DMS53 treated with DMSO at 0.1 percent for 48 hours (cell line): Measurements from ENCODE around the gene TSC2.
"Not testable (repeated sequence)": the region's sequence is repeated elsewhere in the genome, so short reads cannot be mapped to it uniquely, and the experiment has no call there.

Experiments used
- DNase-seq: peaks from one replicate; lab custom pipeline; 2025; ENCODE audit not compliant: unreplicated experiment; lab: John Stamatoyannopoulos, UW

TSC2 gene

DNA sequence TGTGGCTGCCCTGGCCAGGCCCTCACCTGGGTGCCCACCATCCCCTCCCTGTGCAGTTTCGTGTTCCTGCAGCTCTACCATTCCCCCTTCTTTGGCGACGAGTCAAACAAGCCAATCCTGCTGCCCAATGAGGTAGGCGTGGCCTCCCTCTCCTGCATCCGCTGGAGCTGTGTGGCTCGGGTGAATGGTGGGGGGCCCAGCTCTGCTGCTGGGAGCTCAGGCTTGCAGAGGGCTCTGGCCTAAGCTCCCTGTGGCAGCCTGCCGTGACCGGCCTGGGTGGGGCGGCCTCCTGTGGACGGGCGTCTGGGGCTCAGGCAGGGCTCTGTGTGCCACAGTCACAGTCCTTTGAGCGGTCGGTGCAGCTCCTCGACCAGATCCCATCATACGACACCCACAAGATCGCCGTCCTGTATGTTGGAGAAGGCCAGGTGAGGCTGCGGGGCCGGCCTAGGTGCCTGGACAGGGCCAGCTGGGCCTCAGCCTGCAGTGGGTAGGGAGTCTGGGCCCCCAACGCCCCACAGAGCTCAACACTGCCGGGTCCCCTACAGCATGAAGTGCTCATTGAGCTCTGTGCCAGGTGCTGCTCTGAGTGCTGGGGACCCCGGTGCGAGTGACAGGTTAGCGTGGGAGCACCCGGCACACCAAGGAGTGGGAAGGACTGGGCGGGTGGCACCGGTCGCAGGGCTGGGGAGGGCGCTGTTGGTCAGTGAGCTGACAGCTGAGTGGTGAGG is 37.3 kb downstream of the TSC2 start:
- DNase-seq = no peak

DNA sequence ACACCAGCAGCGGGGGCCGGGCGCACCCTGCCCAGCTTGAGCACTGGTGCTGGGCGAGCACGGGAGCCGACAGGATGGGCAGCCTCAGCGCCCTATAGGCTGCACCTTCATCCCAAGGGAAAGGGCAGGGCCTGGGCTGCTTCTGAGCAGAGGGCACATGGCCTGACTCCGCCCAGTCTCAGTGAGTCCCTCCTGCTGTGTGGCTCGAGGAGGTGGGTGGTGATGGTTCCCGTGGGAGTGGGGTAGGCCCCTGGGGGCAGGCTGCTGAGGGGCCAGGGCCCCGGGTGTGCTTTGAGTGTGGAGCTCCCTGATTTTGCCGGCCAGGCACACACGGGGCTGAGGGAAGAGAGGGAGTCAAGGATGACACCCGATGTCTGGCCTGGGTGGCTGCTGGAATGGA is 37.9 kb downstream of the TSC2 start:
- DNase-seq = no peak

DNA sequence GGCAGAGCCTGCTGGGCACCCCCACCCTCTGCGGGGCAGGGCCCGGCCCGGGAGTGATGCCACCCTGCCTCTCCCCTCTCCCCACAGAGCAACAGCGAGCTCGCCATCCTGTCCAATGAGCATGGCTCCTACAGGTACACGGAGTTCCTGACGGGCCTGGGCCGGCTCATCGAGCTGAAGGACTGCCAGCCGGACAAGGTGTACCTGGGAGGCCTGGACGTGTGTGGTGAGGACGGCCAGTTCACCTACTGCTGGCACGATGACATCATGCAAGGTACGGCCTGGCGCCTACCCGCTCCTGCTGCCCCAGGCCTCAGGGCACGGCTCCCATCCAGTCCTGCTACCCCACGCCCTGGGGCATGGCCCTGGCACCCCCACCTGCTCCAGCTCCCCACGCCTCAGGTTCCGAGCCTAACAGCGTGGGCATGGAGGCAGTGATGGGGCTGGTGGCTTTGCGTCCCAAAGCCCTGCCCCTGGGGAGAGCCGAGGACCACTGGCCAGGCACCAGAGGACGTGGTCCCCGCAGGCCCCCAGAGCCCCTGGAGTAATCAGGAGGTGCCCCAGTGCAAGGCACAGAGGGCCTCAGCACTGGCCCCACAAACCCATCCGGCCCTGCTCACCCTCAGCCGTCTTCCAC is 38.4 kb downstream of the TSC2 start:
- no peak for DNase-seq

DNA sequence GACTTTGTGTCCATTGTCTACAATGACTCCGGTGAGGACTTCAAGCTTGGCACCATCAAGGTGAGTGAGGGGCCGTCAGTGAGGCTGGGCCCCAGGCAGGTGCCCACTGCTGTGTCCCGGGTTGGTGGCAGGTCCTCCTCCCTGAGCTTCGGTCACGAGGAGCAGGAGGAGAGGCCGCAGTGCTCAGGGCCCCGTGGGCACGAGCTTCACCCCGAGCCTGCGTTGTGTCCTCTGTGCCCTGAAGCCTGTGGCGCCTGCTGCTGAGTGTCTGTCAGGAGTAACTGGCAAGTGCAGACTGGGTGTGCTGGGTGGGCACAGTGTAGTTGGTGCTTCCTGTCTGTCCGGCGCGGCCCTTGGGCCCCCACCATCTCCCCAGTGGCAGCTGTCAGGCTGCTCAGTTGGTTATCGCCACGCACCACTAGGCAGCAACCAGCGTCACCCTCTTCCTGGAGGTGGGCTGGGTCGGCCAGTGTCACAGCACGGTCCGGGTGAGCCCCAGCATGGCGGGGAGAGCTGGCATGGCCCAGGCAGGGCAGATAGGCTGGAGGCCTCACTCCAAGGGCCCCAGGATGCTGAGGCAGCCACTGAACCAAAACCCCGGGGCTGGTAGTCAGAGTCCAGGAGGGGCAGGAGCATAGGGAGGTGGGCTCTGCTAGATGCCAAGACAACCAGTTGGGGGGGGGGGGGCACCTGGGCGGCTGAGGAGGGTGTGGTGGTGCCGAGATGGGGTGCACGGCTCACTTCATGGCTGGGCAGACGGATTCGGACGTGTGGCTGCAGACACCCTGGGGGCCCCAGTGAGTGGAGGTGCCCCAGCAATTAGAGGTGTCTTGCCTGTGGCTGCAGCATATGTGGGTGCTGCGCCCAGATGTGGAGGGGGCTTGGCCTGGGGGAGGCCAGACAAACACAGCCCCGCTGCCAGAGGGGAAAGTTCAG is 39.3 kb downstream of the TSC2 start:
- no peak for DNase-seq

DNA sequence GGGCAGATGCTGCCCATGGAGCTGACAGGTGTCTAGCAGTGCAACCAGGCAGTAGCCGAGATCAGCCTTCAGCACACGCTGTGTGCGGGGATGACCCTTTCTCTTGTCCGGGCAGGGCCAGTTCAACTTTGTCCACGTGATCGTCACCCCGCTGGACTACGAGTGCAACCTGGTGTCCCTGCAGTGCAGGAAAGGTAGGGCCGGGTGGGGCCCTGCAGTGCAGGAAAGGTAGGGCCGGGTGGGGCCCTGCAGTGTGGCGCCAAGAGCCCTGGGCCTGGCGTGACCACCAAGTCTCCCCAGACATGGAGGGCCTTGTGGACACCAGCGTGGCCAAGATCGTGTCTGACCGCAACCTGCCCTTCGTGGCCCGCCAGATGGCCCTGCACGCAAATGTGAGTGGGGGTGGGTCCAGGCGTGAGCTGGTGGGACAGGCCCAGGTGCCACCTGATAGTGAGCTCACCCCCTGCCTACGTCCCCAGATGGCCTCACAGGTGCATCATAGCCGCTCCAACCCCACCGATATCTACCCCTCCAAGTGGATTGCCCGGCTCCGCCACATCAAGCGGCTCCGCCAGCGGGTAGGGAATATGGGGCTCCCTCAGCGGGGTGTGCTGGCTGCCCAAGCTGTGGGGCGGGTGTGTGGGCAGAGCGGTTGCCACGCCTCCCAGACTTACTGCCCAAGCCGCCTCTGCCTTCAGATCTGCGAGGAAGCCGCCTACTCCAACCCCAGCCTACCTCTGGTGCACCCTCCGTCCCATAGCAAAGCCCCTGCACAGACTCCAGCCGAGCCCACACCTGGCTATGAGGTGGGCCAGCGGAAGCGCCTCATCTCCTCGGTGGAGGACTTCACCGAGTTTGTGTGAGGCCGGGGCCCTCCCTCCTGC is 40.2 kb downstream of the TSC2 start:
- DNase-seq = no peak

DNA sequence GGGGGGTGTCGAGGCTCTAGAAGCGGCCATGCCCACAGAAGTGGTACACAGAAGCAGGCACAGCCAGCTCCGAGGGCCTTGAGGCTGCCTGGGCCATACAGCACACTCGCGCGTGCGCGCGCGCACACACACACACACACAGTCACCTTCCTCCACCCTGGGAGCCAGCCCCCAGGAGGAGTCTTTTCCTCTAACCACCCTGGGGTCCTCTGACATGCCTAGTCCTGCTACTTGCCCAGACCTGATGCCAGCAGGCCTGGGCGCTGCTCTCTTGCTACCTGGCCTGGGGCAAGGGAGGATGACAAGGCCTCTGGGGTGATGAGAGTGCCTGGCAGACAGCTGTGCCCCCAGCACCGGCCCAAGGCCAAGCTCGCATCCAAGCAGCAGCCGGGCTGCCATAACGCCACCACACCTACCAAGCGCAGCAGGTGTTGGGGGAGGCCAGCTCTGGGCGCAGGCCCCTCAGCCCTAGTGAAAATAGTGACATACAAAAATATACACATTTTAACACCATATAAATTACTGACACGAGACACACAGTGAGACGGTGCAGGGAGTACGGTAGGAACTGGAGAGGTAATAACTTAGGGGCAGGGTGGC is 41.1 kb downstream of the TSC2 start:
- DNase-seq = no peak

DNA sequence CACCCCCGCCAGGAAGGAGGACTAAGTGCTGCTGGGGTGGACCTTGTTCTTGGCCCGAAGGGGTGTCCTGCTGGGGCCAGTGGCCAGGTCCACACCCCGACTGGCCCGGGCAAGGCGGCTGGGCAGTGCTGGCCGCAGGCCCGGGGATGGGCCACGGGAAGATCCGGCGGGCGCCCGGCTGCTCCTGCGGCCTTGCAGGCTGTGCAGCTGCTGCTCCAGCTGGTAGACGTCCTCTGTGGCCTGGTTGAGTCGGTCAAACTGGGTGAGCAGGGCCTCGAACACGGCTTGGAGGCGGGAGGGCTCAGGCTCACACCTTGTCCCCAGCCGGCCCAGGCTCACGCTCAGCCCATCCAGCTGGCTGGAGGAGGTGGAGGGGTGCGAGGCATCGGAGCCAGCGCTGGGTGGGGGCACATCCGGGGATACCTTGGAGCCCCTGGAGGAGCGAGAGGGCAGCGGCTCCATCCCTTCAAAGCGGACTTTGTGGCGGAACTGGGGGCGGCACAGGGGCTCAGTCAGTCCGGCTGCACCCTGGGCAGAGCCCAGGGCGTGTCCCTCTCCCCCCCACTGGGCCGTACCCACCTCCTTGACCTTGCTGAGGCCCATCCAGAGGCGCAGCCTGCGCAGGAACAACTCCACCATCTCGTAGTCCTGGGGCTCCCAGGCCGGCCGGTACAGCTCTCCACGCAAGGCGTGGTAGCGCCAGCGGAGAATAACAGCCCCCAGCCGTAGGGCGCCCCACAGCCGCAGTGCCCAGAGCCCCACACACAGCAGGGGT is 42.1 kb downstream of the TSC2 start:
- DNase-seq = no peak

DNA sequence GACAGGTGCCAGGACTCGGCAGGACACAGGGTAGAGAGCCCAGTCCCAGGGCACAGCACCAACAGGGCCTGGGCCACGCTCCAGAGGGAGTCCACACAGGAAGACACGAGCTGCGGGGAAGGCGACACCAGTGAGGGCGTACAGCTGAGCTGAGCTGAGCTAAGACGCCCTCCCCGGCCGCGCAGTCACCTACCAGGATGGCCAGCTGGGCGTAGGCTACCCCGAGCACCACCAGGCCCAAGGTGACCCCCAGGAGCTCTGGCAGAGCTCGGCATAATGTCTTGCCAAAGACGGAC is 42.6 kb downstream of the TSC2 start:
- no peak for DNase-seq

DNA sequence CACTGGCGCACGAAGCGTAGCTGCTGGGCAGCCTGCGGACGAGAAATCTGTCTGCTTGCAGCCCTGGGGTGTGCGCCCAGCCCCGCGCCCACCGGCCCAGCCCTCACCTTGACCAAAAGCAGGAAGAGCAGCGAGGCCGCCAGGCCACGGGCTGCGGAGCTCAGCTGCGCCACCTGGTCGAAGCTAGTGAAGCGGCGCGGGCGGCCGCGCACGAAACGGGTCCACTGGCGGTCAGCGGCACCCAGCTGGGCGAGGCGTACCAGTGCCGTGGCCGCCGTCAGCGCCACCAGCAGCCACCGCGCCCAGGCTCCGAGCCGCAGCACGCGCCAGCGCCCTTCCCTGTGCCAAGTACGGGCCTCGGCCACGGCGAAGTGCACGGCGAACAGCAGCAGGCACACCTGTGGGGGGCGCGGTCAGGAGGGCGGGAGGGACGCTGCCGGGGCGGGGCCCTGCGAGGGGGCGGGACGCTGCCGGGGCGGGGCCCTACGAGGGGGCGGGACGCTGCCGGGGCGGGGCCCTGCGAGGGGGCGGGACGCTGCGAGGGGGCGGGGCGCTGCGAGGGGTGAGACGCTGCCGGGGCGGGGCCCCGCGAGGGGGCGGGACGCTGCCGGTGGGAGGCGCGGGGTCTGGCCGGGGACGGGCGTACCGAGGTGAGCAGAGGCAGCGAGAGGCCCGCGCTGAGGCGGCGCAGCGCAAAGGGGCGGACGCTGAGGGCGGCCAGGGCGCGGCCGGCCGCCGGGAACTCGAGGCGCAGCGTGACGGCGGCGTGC is 43.2 kb downstream of the TSC2 start:
- DNase-seq = peak; percentile 58

DNA sequence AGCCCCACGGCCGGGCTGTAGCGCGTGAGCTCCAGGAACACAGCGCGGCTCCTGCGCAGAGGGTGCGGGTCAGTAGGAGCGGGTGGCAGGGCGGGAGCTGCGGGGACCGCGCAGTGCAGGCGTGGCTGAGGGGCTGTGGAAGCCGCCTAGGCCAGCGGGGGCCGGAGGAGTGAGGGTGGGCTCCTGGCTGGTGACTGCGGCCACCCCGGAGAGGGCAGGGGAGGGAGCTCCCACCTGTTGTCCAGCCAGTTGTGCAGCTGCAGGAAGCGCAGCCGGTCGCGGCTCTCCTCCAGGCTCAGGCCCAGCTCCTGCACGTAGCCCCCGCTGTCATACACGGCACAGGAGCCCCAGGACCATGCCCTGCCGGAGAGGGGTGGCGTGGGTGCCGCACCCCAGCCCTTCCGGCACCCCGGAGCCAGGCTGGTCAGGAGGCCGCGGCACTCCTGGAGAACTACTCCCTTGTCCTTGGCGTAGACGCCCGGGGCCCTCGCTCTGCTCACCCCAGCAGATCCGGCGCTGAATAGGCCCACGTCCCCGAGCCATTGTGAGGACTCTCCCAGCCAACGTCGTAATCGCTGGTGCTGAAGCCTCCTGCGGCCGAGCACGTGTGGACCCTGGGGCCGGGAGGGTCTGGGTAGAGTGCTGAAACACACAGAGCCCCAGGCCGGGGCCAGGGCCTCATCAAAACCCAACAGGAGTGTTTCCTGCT is 43.9 kb downstream of the TSC2 start:
- no peak for DNase-seq

DNA sequence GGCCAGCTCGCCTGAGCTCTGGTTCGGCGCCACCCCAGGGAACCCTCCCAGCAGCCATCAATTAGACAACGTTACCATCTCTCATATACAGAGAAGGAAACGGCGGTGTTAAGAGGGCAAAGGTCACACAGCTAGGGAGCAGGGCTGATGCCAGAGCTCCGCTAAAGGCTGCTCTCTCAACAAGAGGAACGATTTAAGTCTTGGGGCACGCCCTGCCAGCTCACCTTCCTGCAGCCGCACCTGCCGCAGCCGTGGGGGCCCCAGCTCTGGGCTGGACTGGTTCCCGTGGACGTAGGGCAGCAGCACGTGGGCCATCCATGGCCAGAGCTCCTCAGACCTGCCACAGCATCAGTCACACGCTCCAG is 44.5 kb downstream of the TSC2 start:
- DNase-seq = peak; percentile 4

DNA sequence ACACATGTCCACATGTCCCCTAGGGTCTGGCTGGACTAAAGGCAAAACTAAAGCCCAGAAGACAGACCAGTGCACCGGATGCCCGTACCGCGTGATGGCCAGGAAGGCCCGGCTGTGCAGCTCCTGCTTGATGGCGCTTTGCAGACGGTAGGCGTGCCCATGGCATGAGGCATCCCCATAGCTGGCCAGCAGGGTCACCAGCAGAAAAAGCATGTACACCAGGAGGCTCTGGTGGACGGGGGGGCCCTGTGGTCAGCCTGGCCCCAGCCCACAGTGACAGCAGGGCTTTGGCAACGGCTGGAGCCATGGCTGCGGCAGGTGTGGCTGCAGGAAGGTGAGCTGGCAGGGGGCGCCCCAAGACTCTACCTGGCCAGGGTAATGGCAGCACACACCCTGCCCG is 45.1 kb downstream of the TSC2 start:
- no peak for DNase-seq

DNA sequence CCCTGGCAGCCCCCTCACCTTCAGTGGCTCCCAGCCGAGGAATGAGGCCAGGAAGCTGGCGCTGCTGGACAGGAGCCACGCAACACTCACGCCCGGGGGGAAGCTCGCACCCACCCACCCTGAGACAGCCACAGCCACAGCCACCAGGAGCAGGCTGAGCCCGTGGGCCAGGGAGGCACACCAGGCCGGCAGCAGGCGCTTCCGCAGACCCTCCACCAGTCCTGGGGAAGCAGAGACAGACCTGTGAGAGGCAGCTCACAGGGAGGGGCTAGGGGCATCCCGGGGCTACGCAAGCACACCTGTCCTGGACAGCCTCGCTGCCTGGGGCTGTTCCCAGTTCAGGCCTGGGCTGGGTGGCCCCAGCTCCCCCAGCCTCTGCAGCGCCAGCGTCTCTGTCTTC is 46.0 kb downstream of the TSC2 start:
- DNase-seq = no peak

DNA sequence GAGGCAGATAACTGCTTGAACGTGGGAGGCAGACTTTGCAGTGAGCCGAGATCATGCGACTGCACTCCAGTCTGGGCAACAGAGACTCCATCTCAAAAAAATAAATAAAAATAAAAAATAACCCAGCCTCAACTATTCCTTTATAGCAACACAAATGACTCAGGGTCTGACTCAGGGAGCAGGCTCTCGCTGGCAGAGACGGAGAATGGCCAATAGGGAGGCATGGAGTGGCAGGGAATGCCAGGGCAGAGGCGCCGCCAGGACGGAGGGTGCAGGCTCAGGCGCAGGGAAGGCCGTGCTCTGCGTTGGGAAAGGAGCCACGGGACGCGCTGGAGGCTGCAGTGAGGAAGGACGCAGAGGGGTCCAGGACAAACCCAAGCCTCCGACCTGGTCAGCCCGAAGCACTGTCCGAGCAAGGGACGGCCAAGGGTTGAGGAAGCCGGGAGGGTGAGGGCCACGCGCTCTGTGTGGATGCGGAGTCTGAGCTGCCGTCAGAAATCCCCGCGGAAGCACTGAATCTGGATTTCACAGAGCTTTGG is 47.6 kb downstream of the TSC2 start:
- no peak for DNase-seq

DNA sequence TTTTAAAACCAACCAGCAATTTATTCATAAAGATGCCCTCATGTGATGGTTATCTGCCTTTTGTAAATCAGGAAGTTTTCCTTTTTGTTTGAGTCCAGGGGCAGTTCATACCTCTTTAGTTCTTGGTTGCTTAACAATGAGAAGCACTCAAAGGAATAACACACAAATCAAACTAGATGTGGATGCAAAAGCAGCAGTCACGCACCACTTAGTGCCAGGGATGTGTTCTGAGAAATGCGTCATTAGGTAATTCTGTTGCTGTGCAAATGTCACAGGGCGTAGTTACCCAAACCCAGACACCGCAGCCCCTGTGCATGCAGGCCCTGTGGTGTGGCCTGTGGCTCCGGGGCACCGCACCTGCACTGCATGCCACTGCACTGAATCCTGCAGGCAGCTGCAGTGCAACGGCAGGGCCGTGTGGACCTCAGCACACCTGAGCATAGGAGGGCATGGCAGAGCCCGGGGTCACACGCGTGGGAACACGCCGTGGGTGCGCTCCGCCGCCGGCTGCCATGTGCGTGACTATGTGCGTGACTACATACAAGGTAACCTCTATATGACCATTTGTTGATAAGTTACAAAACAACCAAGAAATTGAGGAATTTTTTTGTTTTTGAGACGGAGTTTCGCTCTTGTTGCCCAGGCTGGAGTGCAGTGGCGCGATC is 48.3 kb downstream of the TSC2 start:
- no peak for DNase-seq

DNA sequence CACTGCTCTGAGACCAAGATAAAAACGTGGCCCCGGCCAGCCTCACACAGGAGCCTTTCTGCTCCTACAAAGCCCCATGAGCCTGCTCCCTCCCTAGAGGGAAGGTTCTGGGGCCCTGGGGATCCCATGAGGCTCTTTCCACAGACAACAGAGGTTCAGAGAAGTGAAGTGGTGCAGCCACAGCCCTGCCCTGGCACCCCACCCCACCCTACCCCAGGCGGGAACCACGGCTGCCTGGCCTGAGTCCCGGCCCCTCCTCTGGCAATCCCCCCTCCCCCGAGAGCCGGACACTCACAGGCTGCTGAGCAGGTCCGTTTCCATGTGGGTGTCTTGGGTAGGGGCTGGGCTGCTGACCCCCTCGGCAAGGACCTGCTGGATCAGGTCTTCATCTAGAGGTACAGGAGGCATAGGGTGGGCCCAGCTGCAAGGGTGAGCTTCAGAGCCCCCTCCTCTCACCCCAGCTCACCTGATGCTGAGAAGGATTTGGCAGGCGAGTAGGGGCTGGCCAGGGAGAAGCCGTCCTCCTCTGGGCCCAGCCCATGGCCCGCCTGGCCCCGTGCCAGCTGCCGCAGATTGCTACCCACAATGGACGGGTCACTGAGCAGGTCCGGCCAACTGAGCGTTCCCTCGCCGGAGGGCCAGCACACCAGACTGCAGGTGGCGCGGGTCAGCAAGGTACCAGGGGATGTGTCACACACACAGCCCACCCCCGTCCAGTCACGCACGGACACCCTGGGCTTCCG is 49.2 kb downstream of the TSC2 start:
- no peak for DNase-seq

DNA sequence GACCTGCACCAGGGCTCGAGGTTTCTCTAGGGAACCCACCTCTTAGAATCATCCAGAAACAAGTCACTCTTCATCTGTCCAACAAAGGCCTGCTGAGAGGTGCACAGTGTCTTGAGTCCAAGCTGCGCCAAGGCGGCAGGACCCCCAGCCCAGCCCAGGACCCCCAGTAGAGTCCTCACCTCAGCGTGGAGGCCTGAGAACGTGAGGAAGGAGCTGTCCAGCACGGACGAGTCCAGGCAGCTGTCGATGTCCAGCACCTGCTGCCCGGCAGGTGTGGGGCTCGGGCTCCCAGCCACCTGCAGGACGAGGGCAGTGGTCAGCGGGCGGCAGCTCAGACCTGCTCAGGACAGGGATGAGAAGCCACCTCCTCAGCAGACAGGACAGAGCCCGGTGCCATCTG is 49.9 kb downstream of the TSC2 start:
- not testable (repeated sequence) for DNase-seq
